GM12891 (cell line): ENCODE results near the gene IP6K3.

Experiments
- DNase-seq: peaks from one replicate; pipeline ENCODE4 v3.0.0; 2011; ENCODE audit warnings: low spot score; ENCODE audit not compliant: insufficient read length
- FAIRE-seq: peaks from 2 replicates; lab custom pipeline; 2011; peaks lifted over from hg19 to GRCh38; lab: Jason Lieb, UNC
- PAX5 ChIP-seq: IDR thresholded peaks from 2 replicates; pipeline ENCODE4 v1.6.1; 2011; ENCODE audit warnings: low read length, moderate library complexity, mild to moderate bottlenecking; ENCODE audit not compliant: insufficient read depth, severe bottlenecking
- POLR2A ChIP-seq: IDR thresholded peaks from 2 replicates; pipeline ENCODE4 v1.6.1; 2011; ENCODE audit warnings: low read depth, low read length, control low read depth
- POLR2AphosphoS5 ChIP-seq: IDR thresholded peaks from 2 replicates; pipeline ENCODE4 v1.6.1; 2011; ENCODE audit warnings: low read depth, low read length, control low read depth
- POU2F2 ChIP-seq: IDR thresholded peaks from 2 replicates; pipeline ENCODE4 v1.6.1; 2011; ENCODE audit warnings: low read depth, mild to moderate bottlenecking, control low read depth, low read length, moderate library complexity
- SPI1 ChIP-seq: IDR thresholded peaks from 2 replicates; pipeline ENCODE4 v1.6.1; 2011; ENCODE audit warnings: low read depth, low read length, control low read depth
- TAF1 ChIP-seq: IDR thresholded peaks from 2 replicates; pipeline ENCODE4 v1.6.1; 2011; ENCODE audit warnings: low read depth, low read length, control low read depth

IP6K3 gene

DNA sequence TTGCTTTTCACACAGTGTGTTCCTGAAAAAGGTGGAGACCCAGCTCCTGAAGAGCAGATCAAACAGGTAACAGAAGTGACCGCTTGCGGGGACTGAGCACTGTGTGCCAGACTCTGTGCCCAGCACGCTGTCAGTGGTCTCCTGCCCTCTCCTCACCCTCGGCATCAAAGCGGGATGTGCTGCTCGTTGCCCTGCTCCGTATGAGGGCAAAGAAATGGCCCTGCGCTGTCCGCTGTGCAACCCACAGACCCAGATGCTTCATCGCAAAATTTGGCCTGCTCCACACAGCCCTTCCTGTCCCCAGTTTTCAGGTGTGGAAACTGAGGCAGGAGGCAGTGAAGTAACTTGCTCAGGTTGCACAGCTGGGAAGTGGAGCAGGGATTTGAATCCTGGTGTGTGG is 48.9 kb downstream of the IP6K3 start:
- FAIRE-seq = no peak
- TF ChIP-seq POLR2A (no peak), POU2F2 (no peak), POLR2AphosphoS5 (no peak), TAF1 (no peak), SPI1 (no peak), PAX5 (no peak)

DNA sequence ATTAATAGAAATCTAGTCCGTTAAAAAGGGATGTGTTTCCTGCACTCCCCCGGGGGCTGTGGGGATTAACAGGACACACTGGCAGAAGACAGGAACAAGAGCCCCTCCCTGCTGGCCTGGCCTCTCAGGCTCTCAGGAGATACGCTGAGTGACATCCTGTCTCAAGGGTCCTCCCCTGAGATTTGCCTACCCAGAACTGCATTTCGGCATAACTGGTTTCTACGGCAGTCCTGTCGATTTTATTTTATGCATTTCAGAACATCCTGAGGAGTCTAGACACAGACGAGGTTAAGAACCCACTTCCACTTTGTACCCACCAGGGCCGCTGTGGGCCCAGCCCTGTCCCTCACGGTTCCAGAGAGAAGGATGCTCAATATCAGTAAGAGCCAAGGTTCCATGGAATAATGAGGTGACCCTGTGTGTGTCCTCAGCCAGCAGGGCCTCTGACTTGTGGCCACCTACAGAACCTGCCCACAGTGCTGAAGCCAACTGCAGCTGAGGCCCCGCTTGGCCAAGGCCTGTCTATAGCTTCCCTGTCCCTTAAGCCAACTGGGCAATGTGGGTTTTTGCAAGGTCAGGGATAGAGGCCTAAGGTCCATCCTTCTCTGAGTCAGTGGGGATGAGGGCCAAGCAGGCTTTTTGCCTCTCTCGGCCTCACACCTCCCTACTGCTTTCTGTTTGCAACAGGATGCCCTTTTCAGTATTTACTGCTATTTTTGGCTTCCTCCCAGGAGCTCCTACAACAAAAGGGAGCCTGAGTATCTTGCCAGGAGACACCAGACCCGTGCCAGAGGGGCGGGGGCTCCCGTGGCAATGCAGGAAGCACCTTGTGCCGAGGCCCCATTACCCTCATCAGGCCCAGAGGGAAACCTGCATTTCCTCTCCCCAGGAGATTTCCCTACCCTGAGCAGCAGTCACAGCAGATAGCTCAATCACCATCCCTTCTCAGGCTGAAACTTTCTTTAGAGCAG is 49.9 kb downstream of the IP6K3 start:
- TF ChIP-seq POU2F2 (no peak), POLR2AphosphoS5 (no peak), SPI1 (no peak), PAX5 (no peak), POLR2A (no peak), TAF1 (no peak)
- FAIRE-seq = no peak
- no peak for DNase-seq

More for the DNA sequence above, 48.9 kb downstream of the IP6K3 start:
- no peak for DNase-seq

DNA sequence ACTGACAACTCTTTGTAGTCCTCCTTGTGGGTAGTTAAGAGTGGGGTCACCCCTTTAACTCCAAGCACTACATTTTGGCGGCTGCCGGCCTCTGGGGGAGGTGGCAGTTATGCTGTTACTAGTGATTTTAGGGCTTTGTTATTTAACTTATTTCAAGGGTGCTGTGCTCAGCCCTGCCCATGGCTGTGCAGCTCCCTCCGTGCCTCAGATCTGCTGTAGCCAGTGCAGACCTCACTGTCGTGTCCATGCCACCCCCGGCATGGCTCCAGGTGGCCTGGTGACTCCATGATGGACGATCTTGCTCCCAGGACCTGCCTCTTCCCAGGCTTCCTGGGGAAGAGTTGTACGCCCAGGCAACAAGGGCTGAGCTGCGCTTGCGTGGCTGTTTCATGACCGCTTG is 50.6 kb downstream of the IP6K3 start:
- FAIRE-seq (no peak), DNase-seq (no peak)
- TF ChIP-seq POLR2AphosphoS5 (no peak), POLR2A (no peak), TAF1 (no peak), POU2F2 (no peak), PAX5 (no peak), SPI1 (no peak)

DNA sequence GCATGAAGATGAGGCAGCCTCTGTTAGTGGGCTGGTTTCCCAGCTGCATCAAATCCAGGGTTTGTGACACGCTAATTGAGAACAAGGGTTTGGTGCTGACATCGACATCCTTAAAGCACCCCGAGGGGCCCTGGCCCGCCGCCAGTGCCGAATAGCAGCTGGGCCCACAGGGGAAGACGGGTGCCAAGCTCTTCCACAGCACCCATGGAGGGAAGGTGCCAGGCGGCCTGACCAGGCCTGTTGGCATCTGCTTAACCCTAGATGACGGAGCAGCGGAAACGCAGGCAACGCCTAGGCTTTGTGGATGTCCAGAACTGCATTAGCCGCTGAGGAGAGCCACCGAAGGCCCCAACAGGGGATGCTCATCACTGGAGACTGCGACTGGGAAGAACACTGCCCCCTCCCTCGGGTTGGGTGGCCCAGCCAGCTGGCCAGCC is 51.2 kb downstream of the IP6K3 start:
- no peak for FAIRE-seq
- no peak for TF ChIP-seq TAF1
- TF ChIP-seq POLR2AphosphoS5 = no peak
- TF ChIP-seq SPI1 = no peak
- no peak for TF ChIP-seq POU2F2
- no peak for TF ChIP-seq POLR2A
- no peak for TF ChIP-seq PAX5
- DNase-seq = no peak

DNA sequence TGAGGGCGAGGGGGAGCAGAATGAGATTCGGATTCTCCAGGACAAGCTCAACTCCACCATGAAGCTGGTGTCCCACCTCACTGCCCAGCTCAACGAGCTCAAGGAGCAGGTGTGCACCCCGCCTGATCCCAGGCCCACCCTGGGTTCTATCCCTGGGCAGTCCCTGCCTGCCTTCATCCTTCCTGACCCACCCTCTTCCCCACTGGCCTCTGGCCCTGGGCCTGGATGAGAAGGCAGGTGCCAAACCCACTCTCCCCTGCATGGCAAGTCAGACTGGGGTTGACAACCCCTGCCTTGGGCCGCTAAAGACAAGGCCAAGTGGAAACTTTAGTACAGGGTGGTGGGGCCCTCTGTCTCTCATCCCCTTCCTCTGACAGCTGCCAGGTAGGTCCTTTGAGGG is 51.7 kb downstream of the IP6K3 start:
- DNase-seq (no peak), FAIRE-seq (no peak)
- TF ChIP-seq TAF1 (no peak), POLR2A (no peak), POU2F2 (no peak), POLR2AphosphoS5 (no peak), SPI1 (no peak), PAX5 (no peak)

DNA sequence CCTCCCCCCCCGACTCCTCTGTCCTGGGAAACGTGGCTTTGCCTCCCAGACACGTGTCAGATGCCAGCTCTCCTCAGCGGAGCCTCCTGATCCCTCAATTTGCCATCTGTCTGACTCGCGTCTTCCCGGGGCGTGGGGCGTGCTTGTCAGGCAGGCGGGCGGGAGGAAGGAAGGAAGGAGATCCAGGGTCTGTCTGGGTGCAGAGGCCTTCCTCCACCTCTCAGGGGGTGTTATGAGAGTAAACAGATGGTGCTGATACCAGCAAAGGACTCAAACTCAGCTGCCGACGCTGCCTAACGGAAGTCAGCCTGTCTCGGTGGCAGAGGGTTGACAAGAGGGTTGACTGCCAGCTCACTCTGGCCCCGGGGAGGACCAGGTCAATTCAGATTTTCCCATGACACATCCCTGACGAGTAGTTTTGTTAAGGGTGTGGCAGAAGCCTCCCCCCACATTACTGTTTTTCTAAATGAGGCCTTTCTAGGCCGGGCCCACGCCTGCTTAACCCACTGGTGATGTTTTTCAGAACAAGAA is 52.2 kb downstream of the IP6K3 start:
- peak; percentile 33 for FAIRE-seq
- TF ChIP-seq POU2F2 (no peak), PAX5 (no peak), SPI1 (no peak), POLR2A (no peak), POLR2AphosphoS5 (no peak), TAF1 (no peak)
- no peak for DNase-seq

DNA sequence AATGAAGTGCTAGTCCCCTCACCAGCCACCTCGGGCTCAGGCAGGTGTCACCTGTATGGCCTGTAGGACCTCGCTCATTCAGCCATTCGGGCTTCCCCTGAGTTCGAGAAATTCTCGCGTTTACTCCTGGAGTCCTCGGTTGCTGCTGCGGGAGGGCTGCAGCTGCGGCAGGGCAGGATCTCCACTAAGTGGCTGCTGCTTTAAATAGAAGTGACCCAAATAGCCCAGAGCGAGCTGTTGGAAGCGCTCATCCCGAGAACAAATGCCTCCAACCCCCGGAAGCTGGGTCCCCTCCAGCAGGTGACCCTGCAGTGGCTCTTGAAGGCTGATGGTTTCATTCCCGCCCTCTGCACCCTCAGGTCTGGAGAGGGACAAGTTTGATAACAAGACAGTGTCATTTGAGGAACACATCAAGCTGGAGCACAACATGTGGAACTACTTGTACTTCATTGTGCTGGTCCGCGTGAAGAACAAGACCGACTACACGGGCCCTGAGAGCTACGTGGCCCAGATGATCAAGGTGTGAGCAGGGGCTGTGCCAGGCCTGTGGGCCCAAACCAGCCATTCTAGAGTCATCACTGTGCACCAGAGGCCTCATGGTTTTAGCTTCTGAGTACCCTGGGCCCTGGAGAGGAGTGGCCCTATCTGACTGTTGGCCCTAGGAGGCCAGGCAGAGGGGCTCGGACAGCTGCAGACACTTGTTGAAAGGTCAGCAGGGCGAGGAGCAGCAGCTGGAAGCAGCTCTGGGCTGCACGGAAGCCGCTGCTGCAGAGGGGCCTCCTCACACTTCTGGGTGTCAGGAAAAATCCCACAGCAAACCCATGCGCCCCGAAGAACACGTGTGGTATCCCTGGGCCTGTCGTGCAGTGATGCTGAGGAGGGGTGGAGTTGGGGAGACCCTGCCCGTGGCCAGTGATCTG is 53.3 kb downstream of the IP6K3 start:
- TF ChIP-seq PAX5 (no peak), TAF1 (no peak), POU2F2 (0 out of 2 replicates have a peak, but pooled peaks have one; percentile 11)
- no peak for FAIRE-seq
- DNase-seq = no peak

DNA sequence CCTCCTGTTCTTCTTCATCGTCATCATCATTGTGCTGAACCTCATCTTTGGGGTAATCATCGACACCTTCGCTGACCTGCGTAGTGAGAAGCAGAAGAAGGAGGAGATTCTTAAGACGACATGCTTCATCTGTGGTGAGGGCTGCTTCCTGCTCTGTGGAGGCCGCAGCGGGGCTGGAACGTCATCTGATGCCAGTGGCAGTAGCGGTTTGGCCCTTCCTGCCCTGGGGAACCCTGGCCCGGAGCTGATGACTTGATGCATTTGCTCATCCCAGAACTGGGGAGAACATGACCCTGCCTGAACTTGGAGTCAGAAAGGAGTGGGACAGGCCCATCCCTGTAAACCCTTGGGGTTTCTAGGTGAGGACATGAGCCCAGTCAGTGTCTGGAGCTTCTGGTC is 53.9 kb downstream of the IP6K3 start:
- no peak for TF ChIP-seq PAX5
- no peak for TF ChIP-seq POLR2AphosphoS5
- TF ChIP-seq SPI1 = no peak
- TF ChIP-seq TAF1 = no peak
- TF ChIP-seq POLR2A = no peak
- TF ChIP-seq POU2F2 = no peak
- DNase-seq (no peak), FAIRE-seq (peak; percentile 97)
